ENCODE data around the gene RALGPS1.

RALGPS1 gene

DNA sequence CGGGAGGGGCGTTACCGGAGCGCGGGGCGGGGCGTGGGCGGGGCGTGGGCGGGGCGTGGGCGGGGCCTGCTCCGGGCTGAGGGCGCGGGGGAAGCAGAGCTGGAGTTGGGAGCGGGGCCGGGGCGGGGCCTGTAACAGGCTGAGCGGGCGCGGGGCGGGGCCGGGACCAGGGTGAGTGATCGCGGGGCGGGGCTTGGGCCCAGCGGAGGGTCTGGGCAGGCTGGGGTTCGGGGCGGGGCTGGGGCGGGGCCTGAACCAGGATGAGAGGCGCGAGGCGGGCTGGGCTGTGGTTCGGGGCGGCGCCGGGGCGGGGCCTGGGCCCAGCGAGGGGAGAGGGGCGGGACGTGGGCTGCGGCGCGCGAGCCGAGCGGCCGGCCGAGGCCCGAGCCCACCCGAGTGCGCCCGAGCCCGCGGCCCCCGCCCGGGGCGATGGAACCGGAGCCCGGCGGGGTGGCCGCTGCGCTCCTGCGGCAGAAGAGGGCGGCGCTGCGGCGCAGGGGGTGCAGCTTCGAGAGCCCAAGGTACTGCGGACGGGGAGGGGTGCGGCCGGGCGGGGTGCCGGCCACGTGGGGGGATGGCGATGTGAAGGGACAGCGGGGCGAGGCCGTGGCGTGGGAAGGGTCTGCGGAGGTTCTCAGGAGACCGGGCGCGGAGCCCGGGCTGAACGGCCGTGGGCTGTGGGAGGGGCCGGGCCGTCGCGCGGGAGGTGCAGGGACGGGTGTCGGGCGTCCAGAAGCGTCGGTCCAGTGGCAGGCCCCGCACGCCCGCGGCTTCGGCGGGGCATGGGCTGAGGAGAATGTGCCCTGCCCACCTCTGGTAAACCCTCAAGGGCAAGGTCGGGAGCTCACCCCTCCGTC lies 310.5 kb downstream of the RALGPS1 start:
- Histone ChIP-seq H3K4me3 (ENCODE audit: low read depth, low read length) (peak overlapping the region; percentile 74), H3K27ac (ENCODE audit: low read depth, low read length) (peak overlapping the region; percentile 76), H3K9ac (ENCODE audit: low read depth, low read length) (no peak overlapping the region)

DNA sequence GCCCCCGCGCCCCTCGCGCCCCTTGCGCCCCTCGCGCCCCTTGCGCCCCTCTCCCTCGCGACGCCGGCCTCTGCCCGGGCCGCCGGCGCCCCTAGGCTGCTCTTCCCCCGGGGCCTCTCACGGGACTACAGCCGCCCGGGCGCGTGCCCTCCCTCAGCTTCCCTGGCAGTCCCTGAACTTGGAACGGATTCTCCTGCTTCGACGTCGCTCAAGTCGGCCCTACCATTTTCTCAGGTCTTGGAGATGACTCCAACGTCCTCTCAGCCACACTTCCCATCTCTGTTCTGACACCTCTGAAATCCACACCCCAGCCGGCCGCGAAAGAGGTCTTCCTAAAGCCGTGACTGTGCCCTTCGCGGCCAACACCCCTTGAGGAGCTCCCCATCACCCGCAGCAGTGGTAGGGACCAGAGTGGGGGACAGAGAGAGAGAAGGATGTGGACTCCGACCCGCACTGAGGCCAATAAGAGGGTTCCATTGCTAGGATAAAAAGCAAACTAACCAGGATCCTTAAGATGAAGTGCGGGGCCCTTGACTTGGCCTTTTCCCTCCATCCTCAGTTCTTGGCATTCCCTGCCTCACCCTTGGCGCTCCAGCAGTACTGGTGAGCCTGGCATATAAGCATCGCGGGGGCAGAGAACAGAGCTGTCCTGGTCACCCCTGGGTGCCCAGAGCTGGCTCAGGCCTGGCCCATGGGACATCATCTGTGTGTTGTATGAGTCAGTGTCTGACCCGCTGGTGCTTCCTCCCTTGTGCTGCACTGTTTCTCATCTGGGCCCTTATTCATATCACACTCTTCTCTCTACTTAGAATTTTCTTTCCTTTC lies 311.4 kb downstream of the RALGPS1 start:
- Histone ChIP-seq H3K4me3 (ENCODE audit: low read depth, low read length) (peak overlapping the region; percentile 62; the same call in 1 of the 2 replicates), H3K4me1 (ENCODE audit: control insufficient read depth, insufficient read depth, low read length) (peaks cover 10% of the 10 kb centered on the region; the same call in 1 of the 2 replicates), H3K27me3 (ENCODE audit: control insufficient read depth, insufficient read depth, low read length) (peaks cover 34% of the 10 kb centered on the region), H3K27ac (ENCODE audit: low read depth, low read length) (no peak overlapping the region), H3K9me3 (ENCODE audit: control insufficient read depth, insufficient read depth, low read length) (no peaks in the 10 kb centered on the region), H3K9ac (ENCODE audit: low read depth, low read length) (no peak overlapping the region), H3K36me3 (ENCODE audit: control insufficient read depth, insufficient read depth, low read length) (no peaks in the 10 kb centered on the region)

More for the DNA sequence above, 310.5 kb downstream of the RALGPS1 start:
- peaks cover 34% of the 10 kb centered on the region for H3K27me3 ChIP-seq (ENCODE audit: control insufficient read depth, insufficient read depth, low read length)
- H3K36me3 ChIP-seq (ENCODE audit: control insufficient read depth, insufficient read depth, low read length), result no peaks in the 10 kb centered on the region
- H3K4me1 ChIP-seq (ENCODE audit: control insufficient read depth, insufficient read depth, low read length), result peaks cover 10% of the 10 kb centered on the region; the same call in 1 of the 2 replicates
- no peaks in the 10 kb centered on the region for H3K9me3 ChIP-seq (ENCODE audit: control insufficient read depth, insufficient read depth, low read length)

DNA sequence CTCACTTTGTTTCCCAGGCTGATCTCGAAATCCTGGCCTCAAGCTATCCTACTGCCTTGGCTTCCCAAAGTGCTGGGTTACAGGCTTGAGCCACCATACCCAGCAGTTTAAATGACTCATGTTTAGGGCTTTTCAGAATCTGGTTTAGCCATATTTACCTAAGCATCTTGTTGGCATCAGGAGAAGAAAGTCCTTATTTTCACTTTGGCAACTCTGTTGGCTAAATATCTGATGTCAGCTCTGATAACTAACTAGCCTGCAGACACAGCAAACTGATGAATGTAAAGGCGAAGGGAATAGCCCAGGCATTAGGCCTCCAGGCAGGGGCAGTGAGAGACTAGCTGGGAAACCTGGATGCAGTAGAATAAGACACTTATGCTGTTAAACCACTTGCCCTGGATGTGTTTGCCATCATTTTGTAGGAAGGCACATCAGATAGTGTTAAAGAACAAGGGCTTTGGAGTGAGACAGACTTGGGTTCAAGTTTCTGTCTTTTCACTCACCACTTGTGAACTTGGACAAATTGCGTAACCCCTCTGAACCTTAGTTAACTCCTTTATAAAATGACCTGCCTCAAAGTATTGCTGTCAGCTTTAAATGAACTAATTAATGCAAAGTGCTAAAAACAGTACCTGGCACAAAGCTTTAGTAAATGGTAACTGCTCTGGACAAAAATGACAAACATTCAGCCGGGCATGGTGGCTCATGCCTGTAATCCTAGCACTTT lies 315.3 kb downstream of the RALGPS1 start:
- no peaks in the 10 kb centered on the region for H3K36me3 ChIP-seq (ENCODE audit: control insufficient read depth, insufficient read depth, low read length)
- H3K9me3 ChIP-seq (ENCODE audit: control insufficient read depth, insufficient read depth, low read length), result no peaks in the 10 kb centered on the region
- no peak overlapping the region for H3K27ac ChIP-seq (ENCODE audit: low read depth, low read length)
- H3K4me1 ChIP-seq (ENCODE audit: control insufficient read depth, insufficient read depth, low read length), result no peaks in the 10 kb centered on the region
- H3K4me3 ChIP-seq (ENCODE audit: low read depth, low read length), result no peak overlapping the region
- no peak overlapping the region for H3K9ac ChIP-seq (ENCODE audit: low read depth, low read length)
- H3K27me3 ChIP-seq (ENCODE audit: control insufficient read depth, insufficient read depth, low read length), result peaks cover 16% of the 10 kb centered on the region

DNA sequence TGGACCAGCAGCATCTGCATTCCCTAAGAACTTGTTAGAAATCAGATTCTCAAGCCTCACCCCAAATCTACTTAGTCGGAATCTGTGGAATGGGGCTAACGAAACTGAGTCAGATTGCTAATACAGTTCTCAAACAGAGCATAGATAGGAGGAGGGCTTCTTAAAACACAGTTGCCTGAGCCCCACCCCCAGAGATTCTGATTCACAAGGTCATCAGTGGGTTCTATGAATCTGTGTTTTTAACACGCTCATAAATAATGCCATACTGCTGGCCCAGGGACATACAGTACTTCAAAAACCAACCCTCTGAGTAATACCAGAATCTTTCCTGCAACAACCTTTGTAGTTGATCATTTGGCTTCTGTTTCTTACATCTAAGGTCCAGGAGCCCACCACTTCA lies 317.1 kb downstream of the RALGPS1 start:
- H3K9me3 ChIP-seq (ENCODE audit: control insufficient read depth, insufficient read depth, low read length), result no peaks in the 10 kb centered on the region
- H3K36me3 ChIP-seq (ENCODE audit: control insufficient read depth, insufficient read depth, low read length), result no peaks in the 10 kb centered on the region
- H3K9ac ChIP-seq (ENCODE audit: low read depth, low read length), result no peak overlapping the region
- no peaks in the 10 kb centered on the region for H3K4me1 ChIP-seq (ENCODE audit: control insufficient read depth, insufficient read depth, low read length)
- H3K27me3 ChIP-seq (ENCODE audit: control insufficient read depth, insufficient read depth, low read length), result peaks cover 2% of the 10 kb centered on the region
- H3K4me3 ChIP-seq (ENCODE audit: low read depth, low read length), result no peak overlapping the region
- no peak overlapping the region for H3K27ac ChIP-seq (ENCODE audit: low read depth, low read length)

DNA sequence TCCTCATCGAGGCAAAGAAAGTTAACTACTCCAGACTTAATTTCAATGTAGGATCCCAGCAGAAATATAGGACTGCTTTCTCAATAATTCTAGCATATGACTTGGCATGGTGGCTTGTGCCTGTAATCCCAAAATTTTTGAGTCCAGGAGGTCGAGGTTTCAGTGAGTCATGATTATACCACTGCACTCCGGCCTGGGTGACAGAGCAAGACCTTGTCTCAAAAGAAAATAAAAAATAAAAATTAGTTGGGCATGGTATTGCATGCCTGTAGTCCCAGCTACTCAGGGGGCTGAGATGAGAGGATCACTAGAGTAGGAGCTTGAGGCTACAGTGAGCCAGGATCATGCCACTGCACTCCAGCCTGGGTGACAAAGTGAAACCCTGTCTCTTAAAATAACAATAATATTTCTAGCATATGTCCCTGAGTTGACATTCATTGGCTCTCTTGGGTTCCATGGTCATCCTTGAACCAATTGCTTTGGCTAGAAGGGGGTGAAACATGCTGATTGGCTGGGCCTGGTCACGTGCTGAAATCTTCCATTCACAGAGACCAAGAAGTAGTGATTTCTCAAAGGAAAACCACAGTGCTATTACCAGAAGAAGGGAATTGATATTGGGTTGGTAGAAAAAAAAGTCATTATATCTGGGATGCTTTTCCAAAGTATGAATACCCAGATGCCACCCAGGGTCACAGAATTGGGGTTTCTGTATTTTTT lies 318.4 kb downstream of the RALGPS1 start:
- Histone ChIP-seq H3K27ac (ENCODE audit: low read depth, low read length) (no peak overlapping the region), H3K27me3 (ENCODE audit: control insufficient read depth, insufficient read depth, low read length) (no peaks in the 10 kb centered on the region), H3K9ac (ENCODE audit: low read depth, low read length) (no peak overlapping the region), H3K4me1 (ENCODE audit: control insufficient read depth, insufficient read depth, low read length) (no peaks in the 10 kb centered on the region), H3K9me3 (ENCODE audit: control insufficient read depth, insufficient read depth, low read length) (no peaks in the 10 kb centered on the region), H3K36me3 (ENCODE audit: control insufficient read depth, insufficient read depth, low read length) (0 out of 2 replicates have a peak, but pooled peaks cover 10% of the 10 kb centered on the region), H3K4me3 (ENCODE audit: low read depth, low read length) (no peak overlapping the region)

DNA sequence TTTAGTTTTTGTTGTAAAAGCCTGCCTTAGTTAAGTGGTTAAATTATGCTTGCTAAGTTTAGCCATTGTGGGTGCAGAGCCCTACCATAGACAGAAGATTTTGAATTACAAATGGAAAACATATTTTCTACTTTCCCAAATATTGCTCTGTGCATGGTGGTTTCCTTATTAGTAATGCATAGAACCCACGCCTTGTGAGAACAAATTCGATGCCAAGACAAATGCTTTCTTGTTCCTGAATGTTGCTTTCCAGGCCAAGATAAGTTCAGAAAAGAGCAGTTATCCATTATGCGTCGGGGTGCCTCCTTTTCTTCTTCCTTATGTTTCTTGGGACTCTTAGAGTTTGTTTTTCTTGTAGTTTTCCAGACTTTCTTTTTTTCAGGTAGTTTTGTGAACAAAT lies 319.0 kb downstream of the RALGPS1 start:
- 0 out of 2 replicates have a peak, but pooled peaks cover 10% of the 10 kb centered on the region for H3K36me3 ChIP-seq (ENCODE audit: control insufficient read depth, insufficient read depth, low read length)
- no peaks in the 10 kb centered on the region for H3K27me3 ChIP-seq (ENCODE audit: control insufficient read depth, insufficient read depth, low read length)
- H3K4me1 ChIP-seq (ENCODE audit: control insufficient read depth, insufficient read depth, low read length), result no peaks in the 10 kb centered on the region
- H3K27ac ChIP-seq (ENCODE audit: low read depth, low read length), result no peak overlapping the region
- no peak overlapping the region for H3K9ac ChIP-seq (ENCODE audit: low read depth, low read length)
- no peaks in the 10 kb centered on the region for H3K9me3 ChIP-seq (ENCODE audit: control insufficient read depth, insufficient read depth, low read length)
- H3K4me3 ChIP-seq (ENCODE audit: low read depth, low read length), result no peak overlapping the region

DNA sequence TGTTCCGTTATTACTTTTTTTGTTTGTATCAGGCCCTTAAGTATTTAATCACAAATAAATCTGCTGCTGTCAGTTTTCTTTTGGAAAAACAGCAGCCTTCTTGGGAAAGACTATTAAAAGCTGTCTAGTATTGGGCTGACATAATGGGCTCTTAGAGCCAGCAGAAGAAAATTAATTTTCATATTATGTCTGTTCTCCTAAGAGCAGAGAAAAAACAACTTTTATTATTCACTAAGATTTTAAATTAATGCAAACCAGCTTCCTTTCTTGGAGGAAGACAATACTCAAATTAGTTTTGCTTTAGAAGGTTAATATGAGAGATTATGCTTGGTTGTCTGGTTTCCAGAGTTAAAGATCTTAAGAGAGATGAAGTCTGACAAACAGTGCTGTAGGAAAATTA lies 319.4 kb downstream of the RALGPS1 start:
- Histone ChIP-seq H3K4me3 (ENCODE audit: low read depth, low read length) (no peak overlapping the region), H3K9me3 (ENCODE audit: control insufficient read depth, insufficient read depth, low read length) (no peaks in the 10 kb centered on the region), H3K36me3 (ENCODE audit: control insufficient read depth, insufficient read depth, low read length) (0 out of 2 replicates have a peak, but pooled peaks cover 10% of the 10 kb centered on the region), H3K27ac (ENCODE audit: low read depth, low read length) (no peak overlapping the region), H3K4me1 (ENCODE audit: control insufficient read depth, insufficient read depth, low read length) (no peaks in the 10 kb centered on the region), H3K9ac (ENCODE audit: low read depth, low read length) (no peak overlapping the region), H3K27me3 (ENCODE audit: control insufficient read depth, insufficient read depth, low read length) (no peaks in the 10 kb centered on the region)

DNA sequence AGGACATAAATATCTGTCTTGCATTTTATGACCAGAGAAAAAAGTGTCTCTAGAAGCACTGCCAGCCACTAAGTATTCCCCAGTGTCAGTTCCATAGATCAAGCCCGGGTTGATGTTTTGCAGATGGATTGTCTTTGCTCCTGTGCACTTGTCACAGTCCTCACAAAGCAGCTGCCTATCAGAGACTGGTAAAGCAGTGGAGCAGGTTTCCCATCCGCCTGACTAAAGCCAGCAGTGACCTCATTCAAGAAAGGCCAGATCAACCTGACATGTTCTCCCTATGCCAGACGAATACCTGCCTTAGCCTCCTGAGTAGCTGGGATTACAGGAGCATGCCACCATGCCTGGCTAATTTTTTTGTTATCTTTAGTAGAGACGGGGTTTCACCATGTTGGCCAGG lies 323.2 kb downstream of the RALGPS1 start:
- Histone ChIP-seq H3K27me3 (ENCODE audit: control insufficient read depth, insufficient read depth, low read length) (no peaks in the 10 kb centered on the region), H3K9ac (ENCODE audit: low read depth, low read length) (no peak overlapping the region), H3K27ac (ENCODE audit: low read depth, low read length) (no peak overlapping the region), H3K4me3 (ENCODE audit: low read depth, low read length) (no peak overlapping the region), H3K4me1 (ENCODE audit: control insufficient read depth, insufficient read depth, low read length) (peaks cover 20% of the 10 kb centered on the region), H3K9me3 (ENCODE audit: control insufficient read depth, insufficient read depth, low read length) (no peaks in the 10 kb centered on the region), H3K36me3 (ENCODE audit: control insufficient read depth, insufficient read depth, low read length) (0 out of 2 replicates have a peak, but pooled peaks cover 10% of the 10 kb centered on the region)

DNA sequence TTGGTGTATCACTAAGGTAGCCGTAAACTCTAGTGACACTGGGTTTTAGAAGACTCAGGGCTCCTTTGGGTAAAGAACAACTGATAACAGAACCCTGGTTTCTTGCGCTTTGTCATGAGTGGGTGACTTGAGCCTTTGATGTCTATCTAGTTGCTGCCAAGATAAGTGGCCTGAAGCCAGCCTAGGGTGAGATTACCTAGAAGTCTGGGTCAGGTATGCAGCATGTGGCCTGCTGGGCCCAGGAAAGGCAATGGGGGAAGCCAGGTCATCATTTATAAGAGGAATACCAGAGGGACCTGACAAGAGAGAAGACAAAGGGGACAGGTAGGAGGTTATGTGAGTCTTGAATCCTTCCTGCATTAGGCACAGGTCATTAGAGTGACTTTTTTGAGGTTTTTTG lies 326.8 kb downstream of the RALGPS1 start:
- no peaks in the 10 kb centered on the region for H3K9me3 ChIP-seq (ENCODE audit: control insufficient read depth, insufficient read depth, low read length)

More for the DNA sequence above, 326.8 kb downstream of the RALGPS1 start:
- Histone ChIP-seq H3K36me3 (ENCODE audit: control insufficient read depth, insufficient read depth, low read length) (peaks cover 10% of the 10 kb centered on the region; the same call in 1 of the 2 replicates), H3K27me3 (ENCODE audit: control insufficient read depth, insufficient read depth, low read length) (no peaks in the 10 kb centered on the region), H3K9ac (ENCODE audit: low read depth, low read length) (no peak overlapping the region; the same call in 1 of the 2 replicates), H3K4me3 (ENCODE audit: low read depth, low read length) (no peak overlapping the region), H3K27ac (ENCODE audit: low read depth, low read length) (no peak overlapping the region), H3K4me1 (ENCODE audit: control insufficient read depth, insufficient read depth, low read length) (peaks cover 24% of the 10 kb centered on the region)
